ENCODE data around the gene WDR7. TPM values are rescaled to one million over a fixed set of nuclear protein-coding genes. Genes with fewer than 3 reads are reported as not detected.

Gene WDR7
- polyA plus RNA-seq, 10 donors = 8.1 to 13.9 (median 10.6) TPM

DNA sequence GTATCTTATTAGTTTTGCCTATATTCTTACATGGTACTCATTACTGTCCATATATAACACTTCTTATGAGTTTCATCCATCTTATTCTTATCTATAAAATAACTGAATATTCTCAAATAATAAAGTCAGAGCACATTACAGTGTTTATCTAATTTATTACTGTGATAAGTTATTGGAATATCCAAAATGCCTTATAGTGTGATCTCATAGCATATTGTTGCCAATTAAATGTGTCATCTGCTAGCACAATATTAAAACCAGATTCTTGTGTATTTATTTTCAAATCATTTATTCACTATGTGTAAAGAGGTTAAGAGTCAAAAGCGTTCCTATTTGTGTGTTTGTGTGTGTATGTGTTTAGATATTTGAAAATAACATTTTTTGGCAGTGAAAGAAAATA is 151.9 kb downstream of the WDR7 start:
- peak in 2 of 3 donors; percentile 10 to 22 for DNase-seq

DNA sequence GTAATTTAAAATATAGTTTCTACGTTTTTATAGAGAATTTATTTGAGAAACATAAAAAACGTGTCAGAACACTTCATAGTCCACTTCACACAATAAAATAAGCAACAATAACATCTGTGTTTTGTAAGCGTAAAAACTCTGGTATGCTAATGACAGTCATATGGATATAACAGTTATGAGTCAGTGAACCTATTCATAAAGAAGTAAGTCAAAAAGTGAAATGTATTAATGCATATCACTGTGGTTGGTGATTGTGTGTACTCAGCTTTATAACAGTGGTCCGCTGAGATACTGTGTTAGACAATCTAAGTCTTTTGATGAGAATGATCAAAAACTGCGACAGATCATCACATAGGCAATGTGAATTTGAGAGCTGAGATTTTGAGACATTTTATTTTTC is 153.2 kb downstream of the WDR7 start:
- DNase-seq = peak in 1 of 3 donors; percentile 7

DNA sequence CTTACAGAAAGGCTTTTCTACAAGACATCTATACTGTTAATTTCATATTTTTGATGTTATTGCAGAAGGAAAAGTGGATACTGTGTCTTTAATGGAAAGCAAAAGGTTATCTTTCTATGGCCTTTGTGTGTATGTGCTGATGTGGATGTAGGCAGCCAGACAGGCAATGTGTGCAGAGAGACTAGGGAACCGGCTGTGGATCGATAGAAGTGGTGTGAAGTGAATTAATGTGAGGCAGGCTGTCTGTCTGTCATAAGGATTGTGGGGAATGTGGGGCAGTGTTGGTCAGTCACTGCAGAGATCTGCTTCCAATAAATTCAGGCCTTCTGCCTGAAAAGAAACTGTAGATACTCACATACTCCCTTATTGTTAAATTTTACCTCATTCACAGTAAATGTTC is 156.7 kb downstream of the WDR7 start:
- DNase-seq = no peak

DNA sequence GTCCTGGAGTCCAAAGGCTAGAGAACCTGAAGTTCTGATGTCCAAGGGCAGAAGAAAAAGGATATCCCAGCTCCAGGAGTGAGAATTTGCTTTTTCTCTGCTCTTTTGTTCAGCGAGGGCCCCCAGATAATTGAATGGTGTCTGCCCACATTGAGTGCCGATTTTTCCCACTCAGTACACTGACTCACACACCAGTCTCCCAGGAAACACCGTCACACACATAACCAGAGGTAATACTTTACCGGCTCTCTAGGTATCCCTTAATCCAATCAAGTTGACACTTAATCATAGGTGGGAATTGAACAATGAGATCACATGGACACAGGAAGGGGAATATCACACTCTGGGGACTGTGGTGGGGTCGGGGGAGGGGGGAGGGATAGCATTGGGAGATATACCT is 161.5 kb downstream of the WDR7 start:
- no peak for DNase-seq

DNA sequence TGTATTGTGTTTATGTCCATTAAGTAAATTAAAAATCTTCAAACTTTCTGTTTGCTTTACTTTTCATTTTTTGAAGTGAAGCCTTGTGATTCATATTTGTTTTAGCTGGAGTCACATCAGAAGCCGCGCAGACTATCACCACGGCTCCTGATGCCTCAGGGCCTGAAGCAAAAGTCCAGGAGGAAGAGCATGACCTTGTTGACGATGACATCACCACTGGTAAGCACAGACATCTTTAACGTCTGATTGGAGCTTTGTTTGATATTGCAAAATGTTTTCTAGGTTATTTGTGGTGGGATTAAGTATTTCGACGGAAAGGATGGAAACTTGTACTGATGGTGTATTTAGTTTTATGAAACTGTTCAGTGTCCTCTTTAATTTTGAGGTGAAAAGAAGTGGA is 164.8 kb downstream of the WDR7 start:
- DNase-seq = no peak

DNA sequence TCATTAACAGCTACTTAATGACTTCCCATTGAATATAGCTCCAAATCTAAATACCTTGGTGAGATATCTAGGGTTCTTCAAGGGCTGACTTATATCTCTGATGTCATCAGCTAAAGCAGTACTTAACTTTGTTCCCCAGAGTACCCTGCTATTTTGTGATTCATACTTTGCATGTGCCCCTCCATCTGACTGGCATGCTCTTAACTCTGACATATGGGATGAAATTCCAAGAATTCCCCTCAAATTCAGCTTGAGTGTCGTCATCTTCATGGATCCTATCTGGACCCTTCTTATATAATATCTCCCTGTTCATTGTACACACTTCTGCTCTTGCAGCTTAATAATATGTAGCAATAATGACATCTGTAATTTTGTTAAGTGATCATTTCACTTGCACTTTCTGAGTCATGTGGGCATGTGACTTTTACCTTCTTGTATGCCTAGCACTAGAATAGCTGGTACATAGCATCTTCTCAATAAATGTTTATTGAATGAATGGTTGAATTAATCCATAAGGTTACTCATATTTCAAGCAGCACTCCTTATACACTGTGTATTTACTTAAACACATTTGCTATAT is 172.9 kb downstream of the WDR7 start:
- DNase-seq = peak in 1 of 3 donors; percentile 10

DNA sequence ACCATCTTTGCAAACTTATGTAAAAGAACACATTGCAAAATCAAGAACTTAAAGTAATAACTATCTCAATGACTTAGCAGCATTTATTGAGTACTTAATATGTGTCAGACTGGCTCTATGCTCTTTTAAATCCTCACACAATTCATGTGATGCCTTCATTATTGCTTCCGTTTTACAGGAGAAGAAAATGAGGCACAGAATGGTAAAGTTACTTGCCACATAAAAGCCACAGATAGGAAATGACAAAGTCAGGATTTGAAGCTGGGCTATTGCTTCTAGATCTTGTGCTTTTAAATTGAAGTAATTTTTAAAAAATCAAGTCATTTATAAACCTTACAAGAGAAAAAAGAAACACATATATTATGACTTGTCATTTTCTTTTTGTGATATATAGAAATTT is 174.2 kb downstream of the WDR7 start:
- DNase-seq = no peak

DNA sequence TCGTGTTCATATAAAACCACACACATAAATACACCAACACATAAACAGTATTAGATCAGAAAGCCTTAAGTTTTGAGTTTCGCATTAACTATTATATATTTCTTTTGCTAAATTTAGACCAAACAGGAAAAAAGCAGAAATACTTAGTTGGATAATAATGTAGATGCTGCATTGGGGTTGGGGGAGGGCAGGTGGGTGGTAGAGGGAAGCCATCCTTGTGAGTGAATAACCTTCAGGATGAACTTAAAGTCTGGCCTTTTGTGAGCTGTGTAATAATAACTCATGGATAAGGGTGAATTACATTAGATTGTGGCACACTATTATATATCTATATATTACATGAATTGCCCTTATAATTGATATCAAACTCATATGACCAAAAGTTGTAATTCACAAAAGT is 174.7 kb downstream of the WDR7 start:
- no peak for DNase-seq

DNA sequence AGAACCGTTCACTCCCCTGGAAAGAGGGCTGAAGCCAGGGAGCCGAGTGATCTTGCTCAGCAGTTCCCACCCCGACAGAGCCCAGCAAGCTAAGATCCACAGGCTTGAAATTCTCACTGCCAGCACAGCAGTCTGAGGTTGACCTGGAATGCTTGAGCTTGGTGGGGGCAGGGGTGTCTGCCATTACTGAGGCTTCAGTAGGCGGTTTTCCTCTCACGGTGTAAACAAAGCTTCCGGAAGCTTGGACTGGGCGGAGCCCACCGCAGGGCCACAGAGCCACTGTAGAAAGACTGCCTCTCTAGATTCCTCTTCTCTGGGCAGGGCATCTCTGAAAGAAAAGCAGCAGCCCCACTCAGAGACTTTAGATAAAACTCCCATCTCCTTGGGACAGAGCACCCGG is 180.8 kb downstream of the WDR7 start:
- DNase-seq = no peak

DNA sequence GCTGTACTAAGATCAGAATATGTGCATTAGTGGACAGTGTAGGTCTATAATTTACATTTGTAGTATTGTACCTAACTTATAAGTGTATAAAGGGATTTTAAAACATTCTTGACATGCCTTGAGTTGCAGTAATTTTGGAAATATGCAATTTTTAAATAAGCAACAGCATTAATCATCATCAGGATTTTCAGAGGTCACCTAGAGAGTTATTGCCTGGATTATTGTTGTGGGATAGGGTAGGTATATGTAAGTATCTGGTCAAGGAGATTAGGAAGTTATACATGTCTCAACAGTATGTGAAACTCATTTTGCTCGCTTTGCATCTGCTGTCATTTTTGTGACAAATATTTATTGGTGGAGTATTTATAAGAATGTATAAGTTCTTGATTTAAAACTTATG is 184.2 kb downstream of the WDR7 start:
- no peak for DNase-seq

DNA sequence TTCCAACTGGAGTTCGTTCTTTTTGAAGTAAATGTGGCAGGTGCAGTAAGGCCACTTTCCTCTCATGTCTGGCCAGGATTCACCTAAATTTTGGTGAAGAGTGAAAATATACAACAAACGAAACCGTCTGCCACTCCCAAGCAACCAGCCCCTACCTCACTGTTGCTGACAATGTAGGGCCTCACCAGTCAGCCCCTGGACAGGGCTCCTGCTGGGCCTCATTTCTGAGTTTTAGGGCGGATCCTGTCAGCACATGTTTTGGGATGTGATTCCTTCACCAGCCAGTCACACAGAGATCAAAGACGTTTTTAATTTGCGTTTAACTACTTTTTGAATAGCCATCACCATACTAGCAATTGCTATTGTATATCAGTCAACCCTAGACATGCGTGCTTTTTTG is 185.0 kb downstream of the WDR7 start:
- DNase-seq = no peak

DNA sequence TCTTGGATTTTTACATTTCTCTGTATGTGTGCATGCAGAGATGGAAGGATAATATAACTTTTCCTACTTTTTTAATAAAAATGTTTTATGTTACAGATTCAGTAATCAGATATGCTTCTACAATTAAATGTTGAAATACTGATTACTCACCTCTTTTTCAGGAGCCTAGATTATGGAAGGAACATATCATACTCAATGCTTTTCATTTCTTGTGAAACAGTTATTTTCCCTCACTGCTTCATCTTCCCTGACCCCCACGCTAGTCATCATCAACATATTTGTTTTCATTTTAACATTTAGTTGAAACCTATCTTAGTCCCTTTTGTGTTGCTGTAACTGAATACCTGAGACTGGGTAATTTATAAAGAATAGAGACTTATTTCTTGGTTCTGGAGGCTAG is 190.7 kb downstream of the WDR7 start:
- no peak for DNase-seq

DNA sequence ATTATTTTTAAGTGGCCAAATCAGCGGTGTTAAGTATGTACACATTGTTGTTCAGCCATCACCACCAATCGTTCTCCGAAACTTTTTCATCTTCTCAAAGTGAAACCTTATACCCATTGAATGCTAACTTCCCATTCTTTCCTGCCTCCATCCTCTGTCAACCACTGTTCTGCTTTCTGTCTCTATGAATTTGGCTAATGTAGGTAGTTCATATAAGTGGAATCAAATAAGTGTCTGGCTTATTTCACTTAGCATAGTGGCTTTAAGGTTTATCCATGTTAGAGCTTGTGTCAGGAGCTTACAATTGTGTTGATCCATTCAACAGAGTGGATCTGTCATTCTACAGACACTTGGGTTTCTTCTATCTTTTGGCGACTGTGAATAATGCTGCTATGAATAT is 192.1 kb downstream of the WDR7 start:
- DNase-seq = no peak

DNA sequence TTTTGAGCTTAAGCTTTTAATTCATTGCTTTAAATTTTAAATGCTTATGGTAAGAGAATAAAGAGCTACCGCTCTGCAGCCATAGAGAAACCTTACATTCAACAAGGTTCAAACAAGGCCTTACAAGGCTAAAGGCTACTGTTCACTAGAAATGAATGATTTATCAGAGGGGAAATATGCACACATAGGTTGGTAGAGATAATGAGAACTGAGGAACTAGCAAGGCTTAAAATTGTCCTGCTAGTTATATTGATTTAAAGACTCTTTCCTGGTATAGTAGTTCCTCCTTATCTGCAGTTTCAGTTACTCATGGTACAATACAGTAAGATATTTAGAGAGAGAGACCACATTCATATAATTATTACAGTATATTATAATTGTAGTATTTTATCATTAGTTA is 193.4 kb downstream of the WDR7 start:
- DNase-seq = no peak

DNA sequence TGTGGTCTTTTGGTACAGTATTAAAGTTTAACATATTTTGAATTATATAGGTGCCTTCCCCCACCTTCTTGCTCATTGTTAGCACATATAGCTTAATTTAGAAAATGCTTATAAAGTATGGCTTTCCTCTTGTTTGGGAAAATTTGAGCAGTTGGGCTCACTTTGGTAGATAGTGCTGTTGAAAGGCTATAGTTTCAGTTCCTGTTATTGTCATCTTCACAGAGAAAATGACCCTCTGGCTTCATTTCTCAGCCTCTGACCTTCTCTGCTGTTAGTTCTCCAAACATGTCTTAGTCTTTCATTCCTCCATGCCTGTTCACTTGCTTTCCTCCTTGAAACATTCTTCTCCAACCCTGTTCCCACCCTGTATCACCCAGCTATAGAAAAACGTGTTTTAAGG is 200.6 kb downstream of the WDR7 start:
- no peak for DNase-seq

DNA sequence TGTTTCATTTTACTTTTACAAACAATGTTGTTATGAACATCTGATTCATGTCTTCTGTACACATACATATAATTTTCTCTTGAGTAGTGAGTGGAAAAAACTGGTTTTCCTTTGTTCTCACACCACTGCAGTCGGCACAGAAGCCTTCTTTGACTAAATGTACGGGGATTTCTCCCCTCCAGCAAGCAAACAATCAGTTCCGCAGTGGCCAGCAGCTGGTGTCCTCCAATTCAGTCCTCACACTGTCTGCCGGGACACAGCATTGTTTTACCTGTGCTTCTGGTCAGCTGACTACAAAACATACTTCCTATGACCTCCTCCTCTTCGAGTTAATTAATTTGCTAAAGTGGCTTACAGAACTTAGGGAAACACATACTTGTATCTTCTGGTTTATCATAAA is 202.8 kb downstream of the WDR7 start:
- DNase-seq = no peak

DNA sequence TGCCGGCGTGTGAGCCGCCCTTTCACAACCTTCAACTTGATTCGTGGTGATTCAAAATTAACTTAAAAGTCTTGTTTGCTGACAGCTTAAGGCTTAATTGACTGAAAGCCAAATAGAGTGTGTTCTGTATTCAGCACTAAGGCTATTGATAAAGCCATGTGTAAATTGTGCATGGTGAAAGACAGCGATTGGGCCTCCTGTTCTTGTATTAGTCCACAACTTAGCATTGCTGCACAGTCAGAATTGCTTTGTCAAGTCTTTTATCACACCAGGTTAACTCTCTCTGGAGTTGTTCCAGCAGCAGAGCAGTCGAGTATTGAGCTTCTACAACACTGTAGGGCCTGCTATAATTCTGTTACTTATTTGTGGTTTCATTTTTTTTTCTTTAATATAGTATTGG is 210.1 kb downstream of the WDR7 start:
- no peak for DNase-seq

DNA sequence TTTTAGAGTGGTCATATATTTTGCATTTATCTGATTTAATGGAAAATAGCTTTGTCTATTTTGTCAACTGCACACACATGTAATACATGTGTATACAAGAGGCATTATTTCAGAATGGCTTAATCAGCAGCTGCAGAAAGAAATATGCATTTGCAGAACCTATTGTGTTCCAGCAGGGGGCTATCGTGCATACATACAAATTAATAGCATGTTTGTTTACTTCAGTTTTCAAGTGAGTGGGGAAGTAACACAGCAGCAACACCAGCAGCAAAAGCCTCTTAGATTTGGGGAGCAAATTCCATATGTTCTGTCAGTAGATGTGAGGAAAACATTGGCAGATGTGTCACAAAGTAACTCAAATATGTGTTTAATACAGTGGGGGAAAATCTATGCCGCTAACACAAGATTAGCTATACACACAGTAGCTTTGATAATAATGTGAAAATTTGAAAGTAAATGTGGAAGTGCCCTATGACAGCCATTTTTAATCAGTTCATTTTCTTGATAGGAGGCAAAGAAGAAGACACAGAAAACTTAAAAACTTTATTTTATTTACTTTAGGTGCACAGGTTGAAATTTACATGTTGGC is 218.1 kb downstream of the WDR7 start:
- peak; percentile 38 to 69 (median 44) for DNase-seq

DNA sequence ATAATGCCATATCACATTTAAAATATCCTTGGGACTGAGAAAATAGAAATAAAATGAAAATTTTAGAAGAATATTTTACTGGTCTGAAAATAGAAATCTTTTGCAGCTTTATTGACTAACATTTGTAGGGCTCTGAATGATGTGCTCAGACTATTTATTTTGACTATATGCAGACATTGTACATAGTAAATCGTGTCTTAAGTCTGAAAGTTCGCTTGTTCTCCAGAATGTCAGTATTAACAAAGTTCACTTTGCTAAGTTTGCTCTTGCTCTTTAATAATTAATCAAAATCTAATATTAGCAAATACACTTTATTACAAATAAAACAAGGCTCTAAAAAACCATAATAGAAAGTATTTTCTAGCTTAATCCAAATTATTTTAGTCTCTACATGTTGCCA is 219.8 kb downstream of the WDR7 start:
- DNase-seq = no peak

DNA sequence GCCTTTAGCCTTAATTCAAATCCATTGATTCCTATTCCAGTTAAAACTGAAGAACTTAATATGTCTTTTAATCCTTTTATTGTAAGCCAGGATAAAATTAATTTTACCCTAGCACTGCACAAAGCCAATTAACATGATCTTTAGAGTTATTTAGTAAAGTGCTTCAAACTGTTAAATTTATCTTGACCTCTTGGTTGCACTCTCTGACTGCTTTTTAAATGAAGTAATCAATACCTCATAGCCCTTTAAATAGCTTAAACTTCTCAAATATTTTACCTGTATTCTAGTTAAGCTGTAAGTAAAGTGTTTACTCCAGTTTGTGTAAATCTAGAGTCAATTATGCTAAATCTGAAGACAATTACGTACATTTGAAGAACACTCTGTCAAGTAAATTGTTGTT is 221.0 kb downstream of the WDR7 start:
- DNase-seq = no peak

DNA sequence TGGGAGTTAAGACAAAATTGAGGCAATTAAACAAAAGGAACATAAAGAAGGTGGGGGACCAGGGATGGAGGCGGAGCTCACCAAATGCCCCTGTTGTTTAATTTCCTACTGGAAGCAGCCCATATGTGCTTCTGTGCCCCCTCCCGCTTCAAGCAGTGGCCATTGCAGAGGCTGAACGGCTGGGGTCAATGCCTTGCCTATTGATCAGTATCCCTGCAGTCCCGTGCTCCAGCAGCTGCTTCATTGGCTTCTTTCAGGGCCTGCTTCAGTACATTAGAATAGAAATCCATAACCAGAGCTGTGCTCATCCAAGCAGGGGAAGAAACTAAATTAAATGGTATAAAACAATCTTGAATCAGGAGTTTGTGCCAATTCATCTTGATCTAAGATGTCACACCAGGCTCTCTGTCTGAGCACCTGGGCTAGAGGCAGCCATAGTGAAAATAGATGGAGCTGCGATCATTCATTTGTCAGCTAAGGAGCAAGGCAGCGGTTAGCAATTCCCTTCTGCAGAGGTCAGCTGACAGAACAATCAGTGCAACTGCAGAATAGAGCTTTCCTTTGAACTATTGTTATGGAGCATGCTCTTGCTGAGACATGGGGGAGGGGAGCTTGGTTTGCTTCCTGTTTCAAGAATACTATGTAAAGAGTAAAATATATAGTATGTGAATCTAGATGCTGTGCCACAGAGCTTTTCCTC is 222.4 kb downstream of the WDR7 start:
- peak in 1 of 3 donors; percentile 39 for DNase-seq

DNA sequence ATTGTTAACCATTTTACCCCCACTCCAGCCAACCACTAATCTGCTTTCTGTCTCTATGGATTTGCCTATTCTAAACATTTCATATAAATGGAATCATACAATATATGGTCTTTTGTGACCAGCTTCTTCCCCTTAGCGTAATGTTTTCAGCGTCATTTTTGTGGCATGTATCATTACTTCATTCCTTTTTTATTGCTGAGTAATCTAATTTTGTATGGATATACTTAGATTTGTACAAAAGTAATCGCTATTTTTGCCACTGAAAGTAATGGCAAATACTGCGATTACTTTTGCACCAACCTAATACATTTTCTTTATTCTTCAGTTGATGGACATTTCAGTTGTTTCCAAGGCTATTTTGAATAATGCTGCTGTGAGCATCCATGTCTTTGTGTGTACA is 227.6 kb downstream of the WDR7 start:
- DNase-seq = no peak

DNA sequence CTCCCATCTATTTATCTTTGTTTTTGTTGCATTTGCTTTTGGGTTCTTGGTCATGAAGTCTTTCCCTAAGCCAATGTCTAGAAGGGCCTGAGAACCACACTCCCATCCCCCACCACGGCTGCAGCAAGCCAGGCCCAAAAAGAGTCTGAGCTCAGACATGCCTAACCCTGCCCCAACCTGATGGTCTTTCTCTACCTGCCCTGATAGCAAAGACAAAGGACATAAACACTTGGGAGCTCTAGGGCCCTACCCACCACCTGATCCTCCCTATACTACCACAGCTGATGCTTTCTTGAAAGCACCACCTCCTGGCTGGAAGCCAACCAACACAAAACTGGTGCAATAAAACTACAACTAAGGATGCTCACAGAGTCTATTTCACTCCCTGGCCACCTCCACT is 233.4 kb downstream of the WDR7 start:
- no peak for DNase-seq

DNA sequence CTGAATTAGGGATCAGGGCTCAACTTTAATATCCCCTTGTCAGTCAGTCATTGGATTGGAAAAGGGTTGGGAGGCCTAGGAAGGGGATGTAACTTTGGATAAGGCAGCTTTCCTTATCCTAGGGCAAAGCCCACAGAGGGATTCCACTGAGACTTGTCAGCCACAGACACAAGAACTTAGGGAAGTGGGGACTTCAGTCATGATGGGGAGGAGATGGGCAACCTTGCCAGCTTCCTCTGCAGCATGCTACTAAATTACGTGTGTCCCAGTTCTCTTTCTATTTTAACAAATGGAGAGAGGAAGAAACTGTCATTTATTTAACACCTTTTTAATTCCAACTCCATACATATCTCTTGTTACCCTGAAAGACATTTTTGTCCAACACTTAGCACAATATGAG is 237.8 kb downstream of the WDR7 start:
- DNase-seq = no peak
